Heart left ventricle (tissue), 16 donors: ENCODE data around the gene FSTL4. TPM values are rescaled to one million over a fixed set of nuclear protein-coding genes. Genes with fewer than 3 reads are reported as not detected.

ENCODE experiments used
- ATAC-seq, 4 donors: fragments of 200-7000 bp; cut with Tn5 transposase; one replicate each; pipeline ENCODE4 v1.9.1; 2020 to 2022; ENCODE audit warnings: moderate library complexity in 4 of 4, mild to moderate bottlenecking in 3 of 4, moderate number of reproducible peaks in 1 of 4
- DNase-seq, 5 donors: peaks; one replicate each; pipeline ENCODE4 v3.0.0-alpha.2; 2020
- H3K27ac ChIP-seq, 12 donors: fragments of 200-600 bp; sonication (generic) in 4 of 12; one replicate each; pipeline versions ENCODE4 v1.5.0 to v1.8.0; 2016 to 2022; ENCODE audit warnings: mild to moderate bottlenecking in 2 of 12
- H3K27me3 ChIP-seq, 9 donors: fragments of 200-600 bp; sonication (generic) in 2 of 9; one replicate each; pipeline versions ENCODE4 v1.5.1 to v1.8.0; 2016 to 2022; ENCODE audit warnings: mild to moderate bottlenecking in 3 of 9
- H3K36me3 ChIP-seq, 9 donors: fragments of 200-600 bp; sonication (generic) in 2 of 9; one replicate each; pipeline versions ENCODE4 v1.5.0 to v1.8.0; 2018 to 2022; ENCODE audit warnings: mild to moderate bottlenecking in 2 of 9
- H3K4me1 ChIP-seq, 12 donors: fragments of 200-600 bp; sonication (generic) in 4 of 12; one replicate each; pipeline versions ENCODE4 v1.5.0 to v1.8.0; 2016 to 2022; ENCODE audit warnings: mild to moderate bottlenecking in 3 of 12
- H3K4me3 ChIP-seq, 12 donors: fragments of 200-600 bp; sonication (generic) in 4 of 12; one replicate each; pipeline versions ENCODE4 v1.5.0 to v1.8.0; 2017 to 2022; ENCODE audit warnings: mild to moderate bottlenecking in 9 of 12, moderate library complexity in 4 of 12
- H3K9me3 ChIP-seq, 12 donors: fragments of 200-600 bp; sonication (generic) in 4 of 12; one replicate each; pipeline versions ENCODE4 v1.5.0 to v1.8.0; 2016 to 2022; ENCODE audit warnings: mild to moderate bottlenecking in 1 of 12
- CTCF ChIP-seq, 12 donors: fragments of 200-600 bp; sonication (generic) in 4 of 12; IDR thresholded peaks; one replicate each; pipeline versions ENCODE4 v1.5.0 to v1.8.0; 2018 to 2022; ENCODE audit warnings: antibody characterized with exemption in 12 of 12, mild to moderate bottlenecking in 5 of 12
- POLR2A ChIP-seq, 2 donors: fragments of 450-650 bp; IDR thresholded peaks; one replicate each; pipeline ENCODE4 v1.6.1; 2017; ENCODE audit warnings: antibody characterized with exemption in 2 of 2, mild to moderate bottlenecking in 2 of 2, moderate library complexity in 2 of 2
- WGBS, 4 donors: extraction: QIAGEN DNeasy Blood & Tissue Kit in 2 of 4; methylation state at CpG; one replicate each; pipeline versions ENCODE4 v1.1.5 to v1.1.7; 2013 to 2018; 5-methylcytosine and 5-hydroxymethylcytosine counted together
- intact Hi-C, 10 donors: fragments of 100-400 bp; cut with DNase I; formaldehyde crosslinking; loops; one replicate each; pipeline versions ENCODE4 v1.11.1 to v1.14.2; 2022
- polyA plus RNA-seq, 2 donors: library from polyadenylated mRNA; stranded (reverse); fragments of 200-250 nt; gene quantifications; one replicate each; pipeline ENCODE4 v1.2.3, GENCODE V29; 2013
- total RNA-seq, 9 donors: library from RNA; depleted of rRNA in 2 of 9; stranded (reverse); fragments of >200 nt in 2 of 9; fragmentation: NEBNext Ultra II Directional in 3 of 9; extraction: Animal tissue kit (Norgen Biotek cat#: 25700) in 3 of 9; gene quantifications; one replicate each; pipeline versions ENCODE4 v1.1.0 to v1.2.4, GENCODE V29; 2016 to 2023
- donor health status: ischemic (EF 13 %, LVEDD 7.1; RV severe dilation, severe dysfunction).
- donor health status: healthy with polysubstance abuse.
- donor health status: DM: no; HTN: yes; CAD: no.
- donor health status: DM: no; HTN: no; CAD: no.
- donor health status: ischemic (EF 25% LVEDD 6.9; RV normal size, moderate dysfunction).
- donor health status: ischemic (EF 25% LVEDD 5.7; RV mildly dilated, moderate dysfunction).
- donor health status: healthy.
- donor health status: DM: yes; HTN: yes; CAD: no.
- donor health status: ischemic (EF 35%, LVEDD 5.7; RV mildly dilated, moderate dysfunction).
- donor health status: nonischemic (EF 11% LVEDD 7.7; RV severe dilation, severe dysfunction).
- donor health status: DM: yes; HTN: yes; CAD: no.
- donor health status: PGD.
- donor health status: ischemic (EF 29% LVEDD 5.4; RV normal size, mild dysfunction).
- donor health status: nonischemic (EF 23%, LVEDD 6.1; RV moderate dilation, normal function).

FSTL4 gene
- total and polyA plus RNA-seq, 11 donors, result 0.01 to 0.39 (median 0.17) TPM; not detected in 6

- no peak for DNase-seq
- Histone ChIP-seq H3K27ac (no peak overlapping the region), H3K4me1 (no peaks in the 10 kb centered on the region), H3K27me3 (peaks cover 0 to 6% (median 0%) of the 10 kb centered on the region in 9 donors), H3K36me3 (no peaks in the 10 kb centered on the region), H3K9me3 (no peaks in the 10 kb centered on the region), H3K4me3 (no peak overlapping the region)
- no peak for ATAC-seq
- TF ChIP-seq CTCF (IDR thresholded peaks at IDR 0.05) (no peak), POLR2A (IDR thresholded peaks at IDR 0.05) (no peak)
- 86 to 91% (median 89%) methylated on average over 2 of the region's 2 CpGs for WGBS, 4 donors
- intact Hi-C loops, result no loop called here
Observed at GRCh38 chr5:133521801-133522200, 90.5 kb downstream of the FSTL4 start.

GRCh38 chr5:133520991-133521706, 91.2 kb downstream of the FSTL4 start:
- intact Hi-C loops, result no loop called here
- 45 to 66% (median 57%) methylated on average over 2 of the region's 2 CpGs for WGBS, 4 donors
- no peak overlapping the region for H3K4me3 ChIP-seq
- H3K4me1 ChIP-seq, result no peaks in the 10 kb centered on the region
- DNase-seq, result no peak
- TF ChIP-seq CTCF (IDR thresholded peaks at IDR 0.05) (no peak), POLR2A (IDR thresholded peaks at IDR 0.05) (no peak)
- H3K27ac ChIP-seq, result no peak overlapping the region
- H3K36me3 ChIP-seq, result no peaks in the 10 kb centered on the region
- H3K9me3 ChIP-seq, result no peaks in the 10 kb centered on the region
- no peak for ATAC-seq
- peaks cover 0 to 6% (median 0%) of the 10 kb centered on the region in 9 donors for H3K27me3 ChIP-seq

GRCh38 chr5:133520062-133520461, 92.3 kb downstream of the FSTL4 start:
- no peak for TF ChIP-seq CTCF (IDR thresholded peaks at IDR 0.05)
- TF ChIP-seq POLR2A (IDR thresholded peaks at IDR 0.05), result no peak
- peaks cover 0 to 6% (median 0%) of the 10 kb centered on the region in 9 donors for H3K27me3 ChIP-seq
- H3K27ac ChIP-seq, result no peak overlapping the region
- no peak for ATAC-seq
- H3K36me3 ChIP-seq, result no peaks in the 10 kb centered on the region
- no peaks in the 10 kb centered on the region for H3K9me3 ChIP-seq
- no peak for DNase-seq
- H3K4me1 ChIP-seq, result no peaks in the 10 kb centered on the region
- intact Hi-C loops, result no loop called here
- WGBS, 4 donors, result 51 to 55% (median 53%) methylated on average over 4 of the region's 4 CpGs
- H3K4me3 ChIP-seq, result no peak overlapping the region

GRCh38 chr5:133519191-133519590, 93.2 kb downstream of the FSTL4 start:
- Histone ChIP-seq H3K4me1 (no peaks in the 10 kb centered on the region), H3K36me3 (no peaks in the 10 kb centered on the region), H3K27ac (no peak overlapping the region), H3K4me3 (no peak overlapping the region), H3K9me3 (no peaks in the 10 kb centered on the region), H3K27me3 (peaks cover 0 to 6% (median 0%) of the 10 kb centered on the region in 9 donors)
- 81 to 88% (median 84%) methylated on average over 8 of the region's 8 CpGs for WGBS, 4 donors
- no peak for ATAC-seq
- intact Hi-C loops, result no loop called here
- TF ChIP-seq CTCF (IDR thresholded peaks at IDR 0.05) (no peak), POLR2A (IDR thresholded peaks at IDR 0.05) (no peak)
- no peak for DNase-seq
